Hepatocyte (in vitro differentiated cells): Measurements from ENCODE around the gene SERBP1.

ENCODE experiments used
- CTCF ChIP-seq: fragments of 200-600 bp; sonication (generic); IDR thresholded peaks from 2 replicates; pipeline ENCODE4 v1.5.1; 2016; ENCODE audit warnings: antibody characterized with exemption, mild to moderate bottlenecking; ENCODE audit not compliant: poor library complexity
- EZH2 ChIP-seq: fragments of 200-600 bp; sonication (generic); IDR thresholded peaks from 2 replicates; pipeline ENCODE4 v1.6.1; 2016; ENCODE audit warnings: antibody characterized with exemption, mild to moderate bottlenecking, borderline replicate concordance
- EZH2phosphoT487 ChIP-seq: fragments of 200-600 bp; sonication (generic); IDR thresholded peaks from one replicate; pipeline ENCODE4 v1.6.1; 2018; ENCODE audit warnings: antibody characterized with exemption, mild to moderate bottlenecking, low read depth, moderate library complexity; ENCODE audit not compliant: unreplicated experiment, severe bottlenecking

- TF ChIP-seq EZH2 (no peak), CTCF (no peak), EZH2phosphoT487 (no peak)
These were observed 2.7 kb downstream of the SERBP1 start for GRCh38 chr1:67427465-67427864.
